Keratinocyte (primary cell): ENCODE measurements around the gene TELO2. TPM values are rescaled to one million over a fixed set of nuclear protein-coding genes. Genes with fewer than 3 reads are reported as not detected.

Experiments
- polyA plus RNA-seq, 5 experiments: library from polyadenylated mRNA; depleted of rRNA in 3 of 5; stranded (reverse) in 3 of 5; stranded (forward) in 1 of 5; unstranded in 1 of 5; fragments of >200 nt; gene quantifications; 1 replicate in 1 of 5; 2 replicates in 3 of 5; 3 replicates in 1 of 5; pipeline versions ENCODE4 v1.2.1 to v1.2.3, GENCODE V29; 2011 to 2012; ENCODE audit warnings: missing spikeins in 2 of 5, low read depth in 1 of 5, low replicate concordance in 1 of 5

TELO2 gene
- polyA plus RNA-seq, 1 donor (not counting 4 experiments of a cell fraction or from before 2014, with no cell fraction given), result 7.9 TPM

Other genes starting within 250 kb of the TELO2 start
- not detected in 3 replicates for gene TPSD1, start 237.3 kb upstream of the TELO2 start, polyA plus RNA-seq
- gene UBE2I, start 183.7 kb upstream of the TELO2 start, polyA plus RNA-seq, result 72.8 to 157 TPM (median 139 TPM) in 3 replicates
- gene BAIAP3, start 159.7 kb upstream of the TELO2 start, polyA plus RNA-seq, result 0.09 to 0.10 TPM in 2 of 3 replicates, not detected in the other
- 33.0 to 49.0 TPM (median 40.8 TPM) in 3 replicates for gene TSR3, start 141.5 kb upstream of the TELO2 start, polyA plus RNA-seq
- gene GNPTG, start 141.4 kb upstream of the TELO2 start, polyA plus RNA-seq, result 30.9 to 68.7 TPM (median 30.9 TPM) in 3 replicates
- gene UNKL, start 78.7 kb upstream of the TELO2 start, polyA plus RNA-seq, result 1.9 to 4.2 TPM (median 2.3 TPM) in 3 replicates
- gene UQCC4, start 72.6 kb upstream of the TELO2 start, polyA plus RNA-seq, result 19.7 to 26.6 TPM (median 20.6 TPM) in 3 replicates
- not detected in 3 replicates for gene PERCC1, start 62.3 kb upstream of the TELO2 start, polyA plus RNA-seq
- 0.46 to 0.91 TPM in 2 of 3 replicates, not detected in the other for gene CCDC154, start 48.8 kb upstream of the TELO2 start, polyA plus RNA-seq
- 13.3 to 26.3 TPM (median 23.3 TPM) in 3 replicates for gene CLCN7, start 18.3 kb upstream of the TELO2 start, polyA plus RNA-seq
- not detected in 3 replicates for gene PTX4, start 4.4 kb upstream of the TELO2 start, polyA plus RNA-seq
- gene TMEM204, start 40.3 kb downstream of the TELO2 start, polyA plus RNA-seq, result 0.86 to 1.3 TPM (median 1.0 TPM) in 3 replicates
- 3.4 to 5.4 TPM (median 4.3 TPM) in 3 replicates for gene IFT140, start 118.7 kb downstream of the TELO2 start, polyA plus RNA-seq
- 5.5 to 6.7 TPM (median 6.5 TPM) in 3 replicates for gene CRAMP1, start 119.0 kb downstream of the TELO2 start, polyA plus RNA-seq
- gene JPT2, start 184.9 kb downstream of the TELO2 start, polyA plus RNA-seq, result 108 to 198 TPM (median 166 TPM) in 3 replicates
- 8.3 to 23.3 TPM (median 11.7 TPM) in 3 replicates for gene MAPK8IP3, start 212.8 kb downstream of the TELO2 start, polyA plus RNA-seq